Stimulated activated CD4-positive, alpha-beta T cell treated with anti-CD3 and anti-CD28 coated beads, Interleukin-4, amount 100 ng/mL, for 4 hours (primary cell): ENCODE results near the gene ZSWIM4.
"Not testable (repeated sequence)": the region's sequence is repeated elsewhere in the genome, so short reads cannot be mapped to it uniquely, and the experiment has no call there.

Source experiments
- DNase-seq, 2 experiments: peaks; one replicate each; pipeline ENCODE4 v3.0.0-alpha.2; 2020

The ZSWIM4 gene

GRCh38 chr19:13850910-13851733 lies 55.9 kb downstream of the ZSWIM4 start:
- DNase-seq = peak in 1 of 2 experiments; percentile 79

DNA sequence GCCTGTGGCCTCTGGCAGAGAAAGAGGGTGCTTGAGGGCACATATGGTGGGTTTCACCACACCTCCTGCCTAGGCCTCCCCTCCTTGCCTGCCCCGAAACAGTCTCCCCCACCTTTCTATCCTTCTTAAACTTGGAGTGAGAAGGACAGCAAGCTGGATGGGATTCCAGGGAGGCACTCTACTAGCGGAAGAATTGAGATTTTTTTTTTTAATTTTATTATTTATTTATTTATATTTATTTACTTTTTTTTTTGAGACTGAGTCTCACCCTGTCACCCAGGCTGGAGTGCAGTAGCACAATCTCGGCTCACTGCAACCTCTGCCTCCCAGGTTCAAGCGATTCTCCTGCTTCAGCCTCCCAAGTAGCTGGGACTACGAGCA lies 56.5 kb downstream of the ZSWIM4 start:
- DNase-seq = not testable (repeated sequence)

- not testable (repeated sequence) for DNase-seq
Observed at GRCh38 chr19:13852171-13852707, 57.0 kb downstream of the ZSWIM4 start.

- no peak for DNase-seq
Observed at GRCh38 chr19:13856497-13856896, 61.3 kb downstream of the ZSWIM4 start.

GRCh38 chr19:13859361-13859880 lies 64.2 kb downstream of the ZSWIM4 start:
- DNase-seq = no peak

DNA sequence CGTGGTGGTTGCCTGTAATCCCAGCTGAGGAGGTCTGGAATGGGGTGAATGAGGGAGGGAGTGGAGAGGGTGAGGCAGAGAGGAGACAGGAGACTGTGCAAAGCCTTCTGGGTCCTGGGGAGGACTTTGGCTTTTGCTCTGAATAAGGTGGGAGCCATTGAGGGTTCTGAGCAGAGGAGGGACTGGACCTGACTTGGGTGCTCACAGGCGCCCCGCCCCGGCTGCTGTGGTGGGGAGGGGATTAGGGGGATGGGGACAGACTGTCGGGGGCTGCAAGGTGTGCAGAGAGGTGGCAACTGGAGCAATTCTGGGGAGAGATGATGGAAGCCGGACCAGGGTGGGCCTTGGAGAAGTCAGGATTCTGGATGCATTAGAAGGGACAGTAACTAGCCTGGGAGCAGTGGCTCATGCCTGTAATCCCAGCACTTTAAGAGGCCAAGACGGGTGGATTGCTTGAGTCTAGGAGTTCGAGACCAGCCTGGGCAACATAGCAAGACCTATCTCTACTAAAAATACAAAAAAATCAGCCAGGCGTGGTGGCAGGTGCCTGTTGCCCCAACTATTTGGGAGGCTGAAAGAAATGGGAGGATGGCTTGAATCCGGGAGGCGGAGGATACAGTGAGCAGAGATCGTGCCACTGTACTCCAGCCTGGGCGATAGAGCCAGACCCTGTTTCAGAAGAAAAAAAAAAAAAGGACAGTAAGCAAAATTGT lies 65.6 kb downstream of the ZSWIM4 start:
- DNase-seq = no peak

- peak in 1 of 2 experiments; percentile 24 for DNase-seq
Observed at GRCh38 chr19:13861392-13861713, 66.1 kb downstream of the ZSWIM4 start.

GRCh38 chr19:13861714-13862531 lies 66.7 kb downstream of the ZSWIM4 start:
- peak; percentile 88 to 91 for DNase-seq

DNA sequence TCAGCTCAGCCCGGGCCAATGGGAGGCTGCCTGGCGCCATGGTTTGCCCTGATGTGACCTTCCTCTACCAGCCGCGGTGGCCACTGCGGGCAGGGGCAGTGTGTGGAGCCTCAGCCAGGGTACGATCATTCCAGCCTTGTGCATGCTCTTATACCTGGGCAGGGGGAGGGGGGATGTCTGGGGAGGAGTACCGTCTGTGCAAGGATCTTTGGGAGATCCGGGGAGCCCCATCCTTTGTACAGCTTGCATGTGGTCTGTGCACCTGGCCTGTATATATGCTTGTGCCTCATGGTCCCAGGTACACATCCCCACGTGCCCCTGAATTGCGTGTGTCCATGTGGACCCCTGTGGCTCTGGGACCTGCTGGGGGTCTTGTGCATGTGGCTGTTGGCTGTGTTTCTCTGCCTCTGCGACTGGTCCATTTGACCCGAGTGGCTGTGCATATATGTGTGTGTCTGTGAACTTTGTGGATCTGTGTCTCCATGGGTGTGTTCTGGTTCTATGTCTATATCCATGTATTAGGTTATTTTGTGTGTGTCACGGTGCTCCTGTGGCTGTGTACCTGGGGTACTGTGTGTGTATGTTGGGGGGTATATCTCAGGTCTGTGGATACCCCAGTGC lies 68.9 kb downstream of the ZSWIM4 start:
- no peak for DNase-seq

DNA sequence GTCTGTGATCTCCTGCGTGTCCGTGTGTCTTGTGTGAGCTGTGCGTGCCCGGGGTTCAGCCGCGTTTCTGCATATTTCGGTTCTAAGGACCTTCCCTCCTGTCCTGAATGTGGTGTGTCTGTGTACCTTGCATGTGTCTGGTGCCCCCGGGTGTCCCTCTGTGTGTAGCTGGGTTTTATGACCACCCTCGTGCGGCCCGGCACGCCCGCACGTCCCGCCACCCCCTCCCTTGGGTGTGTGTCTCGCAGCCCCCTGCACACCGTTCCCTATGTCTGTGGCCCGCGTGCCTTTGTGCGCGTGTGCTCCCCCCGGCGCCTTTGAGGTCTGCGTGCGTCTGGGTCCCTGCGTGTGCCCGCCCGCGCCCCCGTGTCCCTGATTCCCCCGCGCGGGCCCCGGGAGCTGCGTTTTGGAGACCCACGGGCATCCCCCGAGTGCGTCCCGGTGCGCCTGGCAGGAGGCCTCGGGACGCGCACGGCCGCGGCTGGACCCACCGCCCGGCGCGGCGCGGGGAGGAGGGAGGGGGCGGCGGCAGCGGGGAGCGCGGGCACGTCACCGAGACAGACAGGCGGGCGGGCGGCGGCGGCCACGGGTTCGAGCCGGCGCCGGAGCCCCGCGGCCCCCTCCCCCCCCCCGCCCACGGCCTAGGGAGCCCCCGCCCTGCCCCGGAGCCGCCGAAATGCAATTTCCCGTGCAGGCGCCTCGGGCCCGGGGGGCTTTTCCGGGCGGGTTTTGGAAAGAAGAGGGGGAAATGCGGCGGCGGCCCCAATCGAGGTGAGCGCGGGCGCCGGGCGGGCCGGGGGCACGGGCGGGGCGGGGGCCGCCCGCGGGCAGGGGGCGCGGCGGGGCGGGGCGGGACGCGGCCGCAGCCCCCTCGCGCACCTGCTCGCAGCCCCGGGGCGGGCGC lies 69.7 kb downstream of the ZSWIM4 start:
- no peak for DNase-seq

DNA sequence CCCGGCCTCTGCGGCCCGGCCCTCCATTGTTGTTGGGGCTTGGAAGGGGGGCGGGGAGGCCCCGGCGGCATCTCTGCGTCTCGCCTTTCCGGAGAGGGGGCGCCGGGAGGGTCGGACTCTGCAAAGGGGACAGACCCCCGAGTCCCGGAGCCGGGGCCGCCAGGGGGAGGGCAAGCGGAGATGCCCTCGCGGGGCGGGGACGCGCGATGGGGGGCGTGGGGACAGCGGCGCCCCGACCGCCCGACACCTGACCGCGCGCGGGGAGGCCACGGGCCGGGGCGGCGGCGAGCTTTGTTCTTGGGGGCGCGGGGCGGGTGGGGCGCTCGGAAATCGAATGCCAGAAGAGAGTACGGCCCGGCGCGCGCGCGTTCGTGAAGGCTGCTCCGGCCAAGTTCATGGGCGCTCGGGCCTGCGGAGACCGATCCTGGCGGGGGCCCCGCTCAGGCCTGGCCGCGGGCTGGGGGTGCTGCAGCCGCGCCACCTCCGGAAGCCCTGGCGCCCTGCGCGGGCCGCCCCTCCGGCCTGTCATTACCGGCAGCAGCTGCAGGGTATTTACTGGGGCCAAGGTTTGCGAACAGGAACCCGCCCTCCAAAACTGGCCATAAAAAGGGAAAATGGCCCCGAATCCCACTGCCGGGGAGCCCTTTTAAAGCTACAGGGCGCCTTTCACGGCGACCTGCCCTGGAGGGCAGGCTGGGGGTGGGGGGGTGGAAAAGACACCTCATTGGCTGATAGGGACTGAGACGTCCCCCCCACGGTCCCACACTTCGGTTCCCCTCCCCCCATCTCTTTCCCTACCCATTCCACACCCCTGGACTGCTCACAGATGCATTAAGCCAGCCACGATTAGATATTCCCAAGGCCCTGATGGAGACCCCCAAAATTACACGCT lies 70.6 kb downstream of the ZSWIM4 start:
- no peak for DNase-seq

DNA sequence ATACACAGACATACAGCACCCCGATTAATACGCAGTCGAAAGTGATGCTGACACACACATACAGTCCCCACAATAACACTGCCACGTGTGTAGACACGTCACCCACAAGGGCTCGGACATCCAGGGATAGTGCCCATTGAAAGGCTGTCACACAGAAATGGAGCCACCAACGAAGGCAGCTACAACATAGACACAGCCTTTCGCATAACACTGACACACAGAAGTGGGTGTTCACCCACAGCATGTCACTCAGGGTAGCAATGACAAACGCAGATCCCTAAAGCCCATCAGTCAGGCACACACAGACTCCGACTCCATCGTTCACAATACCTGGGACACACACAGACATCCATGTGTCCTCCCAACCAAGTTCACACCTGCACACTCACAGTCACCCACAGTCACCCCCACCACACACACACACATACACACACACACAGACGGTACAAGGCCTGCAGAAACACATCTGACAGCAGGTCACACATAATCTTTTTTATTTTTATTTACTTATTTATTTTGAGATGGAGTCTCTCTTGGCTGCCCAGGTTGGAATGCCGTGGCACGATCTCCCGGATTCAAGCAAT lies 71.3 kb downstream of the ZSWIM4 start:
- no peak for DNase-seq

DNA sequence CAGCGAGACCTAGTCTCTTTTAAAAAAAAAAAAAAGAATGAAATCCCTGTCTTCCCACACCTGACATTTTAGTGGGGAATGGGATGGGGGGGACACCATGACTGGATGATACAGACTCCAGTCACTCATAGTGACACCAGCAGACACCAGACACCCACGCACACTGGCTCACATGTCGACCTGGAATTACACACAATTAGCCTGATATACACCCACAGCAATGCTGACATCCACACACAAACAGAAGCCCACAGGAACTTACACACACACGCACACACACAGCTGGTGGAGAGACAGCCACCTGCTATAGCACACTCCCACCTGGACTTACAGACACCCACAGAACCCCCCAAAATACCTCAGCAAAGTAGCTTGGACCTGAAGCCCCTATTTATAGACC lies 73.4 kb downstream of the ZSWIM4 start:
- DNase-seq = peak in 1 of 2 experiments; percentile 28

- DNase-seq = no peak
Observed at GRCh38 chr19:13869281-13869680, 74.0 kb downstream of the ZSWIM4 start.

GRCh38 chr19:13870873-13871272 lies 75.6 kb downstream of the ZSWIM4 start:
- DNase-seq = no peak

DNA sequence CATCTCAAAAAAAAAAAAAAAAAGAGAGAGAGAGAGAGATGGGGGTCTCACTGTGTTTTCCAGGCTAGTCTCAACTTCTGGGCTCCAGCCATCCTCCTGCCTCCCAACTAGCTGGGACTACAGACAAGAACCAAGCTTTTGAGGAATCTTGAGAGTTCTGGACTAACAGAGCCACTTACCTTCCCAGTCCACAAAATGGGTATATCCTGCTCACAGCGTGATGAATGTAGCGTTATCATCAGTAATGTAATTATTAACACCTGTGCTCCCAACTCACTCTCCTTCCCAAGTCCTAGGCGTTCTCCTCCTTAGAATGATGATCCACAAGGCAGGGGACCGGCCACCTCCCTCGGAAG lies 77.1 kb downstream of the ZSWIM4 start:
- DNase-seq = no peak

GRCh38 chr19:13872695-13873389 lies 77.6 kb downstream of the ZSWIM4 start:
- DNase-seq = no peak

- no peak for DNase-seq
Observed at GRCh38 chr19:13873834-13874515, 78.7 kb downstream of the ZSWIM4 start.

DNA sequence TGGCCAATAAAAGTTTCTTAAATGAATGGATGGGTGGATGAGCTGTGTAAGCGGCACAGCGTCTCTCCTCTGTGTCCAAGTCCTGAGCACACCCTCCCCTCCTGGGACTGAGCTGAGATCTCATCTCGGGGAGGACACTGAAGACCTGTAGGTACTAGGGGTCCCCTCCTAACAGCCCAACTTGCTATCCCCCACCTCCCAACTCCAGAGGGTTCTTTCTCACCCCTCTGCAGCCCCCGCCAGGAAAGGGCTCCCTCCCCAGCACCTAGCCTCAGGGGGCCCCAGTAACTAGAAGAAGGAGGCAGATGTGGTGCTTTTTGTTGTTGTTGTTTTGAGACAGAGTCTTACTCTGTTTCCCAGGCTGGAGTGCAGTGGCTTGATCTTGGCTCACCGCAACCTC lies 80.6 kb downstream of the ZSWIM4 start:
- no peak for DNase-seq
